Measurements from ENCODE around the gene PUS7L. TPM values are rescaled to one million over a fixed set of nuclear protein-coding genes. Genes with fewer than 3 reads are reported as not detected.

Gene PUS7L
- total and polyA plus RNA-seq, 2 of the 13 experiments (the other 11 are each of a cell fraction or from before 2014, with no cell fraction given), result 6.5 to 37.6 TPM

DNA sequence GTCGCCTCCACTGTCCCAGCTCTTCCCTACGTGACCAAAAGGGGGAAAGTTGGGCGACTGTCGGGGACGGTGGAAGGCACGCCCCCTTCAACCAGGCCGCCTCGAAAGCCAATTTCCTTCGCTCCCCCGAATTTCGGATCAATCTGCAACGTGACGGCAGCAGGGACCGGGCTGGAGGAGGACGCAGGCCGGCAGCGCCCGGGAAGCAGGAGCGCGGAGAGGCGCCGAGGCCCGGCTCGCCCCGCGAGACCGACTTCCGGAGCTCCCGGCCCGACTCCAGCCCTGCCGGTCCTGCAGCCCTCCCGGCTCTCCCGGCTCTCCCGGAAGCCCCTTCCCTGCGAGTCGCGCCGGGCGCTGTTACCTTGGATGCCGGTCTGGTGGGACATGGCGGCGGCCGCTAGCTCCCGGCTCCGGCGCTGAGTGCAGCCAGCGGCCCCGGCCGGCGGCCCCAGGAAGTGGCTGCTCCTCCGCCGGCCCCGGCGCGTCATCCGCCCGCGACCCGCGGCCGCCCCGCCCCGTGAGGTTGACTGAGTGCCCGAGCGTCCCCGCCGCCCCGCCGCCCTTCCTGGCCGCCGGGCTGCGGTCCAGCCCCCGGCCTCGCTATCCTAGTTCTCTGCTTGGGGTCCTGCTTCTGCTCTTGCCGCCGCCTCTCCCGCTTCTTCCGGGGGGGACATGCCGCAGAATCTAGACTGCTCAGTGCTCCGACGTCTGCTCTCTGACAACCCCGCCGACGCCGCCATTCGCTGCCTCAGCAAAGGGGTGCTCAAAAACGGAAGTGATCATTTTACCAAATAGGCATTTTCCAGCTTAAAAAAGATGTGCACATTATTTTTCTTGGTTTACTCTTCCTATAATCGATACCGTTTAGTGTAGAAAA lies 47.5 kb upstream of the PUS7L start, which contains the start of gene TWF1 (continued):
- TF ChIP-seq HDAC6 (IDR thresholded peaks at IDR 0.05; ENCODE audit: low read depth, low read length) (no peak), KLF16 (CRISPR knock-in tag; IDR thresholded peaks at IDR 0.05) (peak in 1 of 2 experiments; percentile 54; a peak in 1 of 4 replicates), TOE1 (CRISPR knock-in tag; IDR thresholded peaks at IDR 0.05) (no peak), ZFP36L2 (CRISPR knock-in tag; IDR thresholded peaks at IDR 0.05) (no peak), MIER2 (CRISPR knock-in tag; IDR thresholded peaks at IDR 0.05) (no peak), MIER3 (CRISPR knock-in tag; IDR thresholded peaks at IDR 0.05; ENCODE audit: borderline replicate concordance) (no peak), ZNF468 (CRISPR knock-in tag; IDR thresholded peaks at IDR 0.05) (no peak), ZNF879 (CRISPR knock-in tag; IDR thresholded peaks at IDR 0.05) (no peak), RBFOX2 (IDR thresholded peaks at IDR 0.05; ENCODE audit: low read depth, low read length) (peak; percentile 95), SRSF1 (optimal IDR thresholded peaks at IDR 0.05; ENCODE audit: low read depth, low read length) (no peak)
- TF ChIP-seq, protein P1, sequence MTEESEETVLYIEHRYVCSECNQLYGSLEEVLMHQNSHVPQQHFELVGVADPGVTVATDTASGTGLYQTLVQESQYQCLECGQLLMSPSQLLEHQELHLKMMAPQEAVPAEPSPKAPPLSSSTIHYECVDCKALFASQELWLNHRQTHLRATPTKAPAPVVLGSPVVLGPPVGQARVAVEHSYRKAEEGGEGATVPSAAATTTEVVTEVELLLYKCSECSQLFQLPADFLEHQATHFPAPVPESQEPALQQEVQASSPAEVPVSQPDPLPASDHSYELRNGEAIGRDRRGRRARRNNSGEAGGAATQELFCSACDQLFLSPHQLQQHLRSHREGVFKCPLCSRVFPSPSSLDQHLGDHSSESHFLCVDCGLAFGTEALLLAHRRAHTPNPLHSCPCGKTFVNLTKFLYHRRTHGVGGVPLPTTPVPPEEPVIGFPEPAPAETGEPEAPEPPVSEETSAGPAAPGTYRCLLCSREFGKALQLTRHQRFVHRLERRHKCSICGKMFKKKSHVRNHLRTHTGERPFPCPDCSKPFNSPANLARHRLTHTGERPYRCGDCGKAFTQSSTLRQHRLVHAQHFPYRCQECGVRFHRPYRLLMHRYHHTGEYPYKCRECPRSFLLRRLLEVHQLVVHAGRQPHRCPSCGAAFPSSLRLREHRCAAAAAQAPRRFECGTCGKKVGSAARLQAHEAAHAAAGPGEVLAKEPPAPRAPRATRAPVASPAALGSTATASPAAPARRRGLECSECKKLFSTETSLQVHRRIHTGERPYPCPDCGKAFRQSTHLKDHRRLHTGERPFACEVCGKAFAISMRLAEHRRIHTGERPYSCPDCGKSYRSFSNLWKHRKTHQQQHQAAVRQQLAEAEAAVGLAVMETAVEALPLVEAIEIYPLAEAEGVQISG (CRISPR knock-in tag; IDR thresholded peaks at IDR 0.05), result peak; percentile 63
- TF ChIP-seq, protein P2, sequence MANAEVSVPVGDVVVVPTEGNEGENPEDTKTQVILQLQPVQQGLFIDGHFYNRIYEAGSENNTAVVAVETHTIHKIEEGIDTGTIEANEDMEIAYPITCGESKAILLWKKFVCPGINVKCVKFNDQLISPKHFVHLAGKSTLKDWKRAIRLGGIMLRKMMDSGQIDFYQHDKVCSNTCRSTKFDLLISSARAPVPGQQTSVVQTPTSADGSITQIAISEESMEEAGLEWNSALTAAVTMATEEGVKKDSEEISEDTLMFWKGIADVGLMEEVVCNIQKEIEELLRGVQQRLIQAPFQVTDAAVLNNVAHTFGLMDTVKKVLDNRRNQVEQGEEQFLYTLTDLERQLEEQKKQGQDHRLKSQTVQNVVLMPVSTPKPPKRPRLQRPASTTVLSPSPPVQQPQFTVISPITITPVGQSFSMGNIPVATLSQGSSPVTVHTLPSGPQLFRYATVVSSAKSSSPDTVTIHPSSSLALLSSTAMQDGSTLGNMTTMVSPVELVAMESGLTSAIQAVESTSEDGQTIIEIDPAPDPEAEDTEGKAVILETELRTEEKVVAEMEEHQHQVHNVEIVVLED (CRISPR knock-in tag; IDR thresholded peaks at IDR 0.05; ENCODE audit: borderline replicate concordance), result no peak; the same call in 1 of the 2 replicates
- TF ChIP-seq, protein P3, sequence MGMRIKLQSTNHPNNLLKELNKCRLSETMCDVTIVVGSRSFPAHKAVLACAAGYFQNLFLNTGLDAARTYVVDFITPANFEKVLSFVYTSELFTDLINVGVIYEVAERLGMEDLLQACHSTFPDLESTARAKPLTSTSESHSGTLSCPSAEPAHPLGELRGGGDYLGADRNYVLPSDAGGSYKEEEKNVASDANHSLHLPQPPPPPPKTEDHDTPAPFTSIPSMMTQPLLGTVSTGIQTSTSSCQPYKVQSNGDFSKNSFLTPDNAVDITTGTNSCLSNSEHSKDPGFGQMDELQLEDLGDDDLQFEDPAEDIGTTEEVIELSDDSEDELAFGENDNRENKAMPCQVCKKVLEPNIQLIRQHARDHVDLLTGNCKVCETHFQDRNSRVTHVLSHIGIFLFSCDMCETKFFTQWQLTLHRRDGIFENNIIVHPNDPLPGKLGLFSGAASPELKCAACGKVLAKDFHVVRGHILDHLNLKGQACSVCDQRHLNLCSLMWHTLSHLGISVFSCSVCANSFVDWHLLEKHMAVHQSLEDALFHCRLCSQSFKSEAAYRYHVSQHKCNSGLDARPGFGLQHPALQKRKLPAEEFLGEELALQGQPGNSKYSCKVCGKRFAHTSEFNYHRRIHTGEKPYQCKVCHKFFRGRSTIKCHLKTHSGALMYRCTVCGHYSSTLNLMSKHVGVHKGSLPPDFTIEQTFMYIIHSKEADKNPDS (CRISPR knock-in tag; IDR thresholded peaks at IDR 0.05), result 0 out of 2 replicates have a peak, but pooled peaks have one; percentile 60
- TF ChIP-seq, protein P4, sequence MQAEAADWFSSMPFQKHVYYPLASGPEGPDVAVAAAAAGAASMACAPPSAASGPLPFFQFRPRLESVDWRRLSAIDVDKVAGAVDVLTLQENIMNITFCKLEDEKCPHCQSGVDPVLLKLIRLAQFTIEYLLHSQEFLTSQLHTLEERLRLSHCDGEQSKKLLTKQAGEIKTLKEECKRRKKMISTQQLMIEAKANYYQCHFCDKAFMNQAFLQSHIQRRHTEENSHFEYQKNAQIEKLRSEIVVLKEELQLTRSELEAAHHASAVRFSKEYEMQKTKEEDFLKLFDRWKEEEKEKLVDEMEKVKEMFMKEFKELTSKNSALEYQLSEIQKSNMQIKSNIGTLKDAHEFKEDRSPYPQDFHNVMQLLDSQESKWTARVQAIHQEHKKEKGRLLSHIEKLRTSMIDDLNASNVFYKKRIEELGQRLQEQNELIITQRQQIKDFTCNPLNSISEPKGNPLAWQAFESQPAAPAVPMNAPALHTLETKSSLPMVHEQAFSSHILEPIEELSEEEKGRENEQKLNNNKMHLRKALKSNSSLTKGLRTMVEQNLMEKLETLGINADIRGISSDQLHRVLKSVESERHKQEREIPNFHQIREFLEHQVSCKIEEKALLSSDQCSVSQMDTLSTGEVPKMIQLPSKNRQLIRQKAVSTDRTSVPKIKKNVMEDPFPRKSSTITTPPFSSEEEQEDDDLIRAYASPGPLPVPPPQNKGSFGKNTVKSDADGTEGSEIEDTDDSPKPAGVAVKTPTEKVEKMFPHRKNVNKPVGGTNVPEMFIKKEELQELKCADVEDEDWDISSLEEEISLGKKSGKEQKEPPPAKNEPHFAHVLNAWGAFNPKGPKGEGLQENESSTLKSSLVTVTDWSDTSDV (CRISPR knock-in tag; IDR thresholded peaks at IDR 0.05), result no peak
- TF ChIP-seq, protein P5, sequence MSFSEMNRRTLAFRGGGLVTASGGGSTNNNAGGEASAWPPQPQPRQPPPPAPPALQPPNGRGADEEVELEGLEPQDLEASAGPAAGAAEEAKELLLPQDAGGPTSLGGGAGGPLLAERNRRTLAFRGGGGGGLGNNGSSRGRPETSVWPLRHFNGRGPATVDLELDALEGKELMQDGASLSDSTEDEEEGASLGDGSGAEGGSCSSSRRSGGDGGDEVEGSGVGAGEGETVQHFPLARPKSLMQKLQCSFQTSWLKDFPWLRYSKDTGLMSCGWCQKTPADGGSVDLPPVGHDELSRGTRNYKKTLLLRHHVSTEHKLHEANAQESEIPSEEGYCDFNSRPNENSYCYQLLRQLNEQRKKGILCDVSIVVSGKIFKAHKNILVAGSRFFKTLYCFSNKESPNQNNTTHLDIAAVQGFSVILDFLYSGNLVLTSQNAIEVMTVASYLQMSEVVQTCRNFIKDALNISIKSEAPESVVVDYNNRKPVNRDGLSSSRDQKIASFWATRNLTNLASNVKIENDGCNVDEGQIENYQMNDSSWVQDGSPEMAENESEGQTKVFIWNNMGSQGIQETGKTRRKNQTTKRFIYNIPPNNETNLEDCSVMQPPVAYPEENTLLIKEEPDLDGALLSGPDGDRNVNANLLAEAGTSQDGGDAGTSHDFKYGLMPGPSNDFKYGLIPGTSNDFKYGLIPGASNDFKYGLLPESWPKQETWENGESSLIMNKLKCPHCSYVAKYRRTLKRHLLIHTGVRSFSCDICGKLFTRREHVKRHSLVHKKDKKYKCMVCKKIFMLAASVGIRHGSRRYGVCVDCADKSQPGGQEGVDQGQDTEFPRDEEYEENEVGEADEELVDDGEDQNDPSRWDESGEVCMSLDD (CRISPR knock-in tag; IDR thresholded peaks at IDR 0.05; ENCODE audit: borderline replicate concordance), result no peak; the same call in 1 of the 2 replicates

Measured in HepG2 (cell line).